ENCODE data around the gene LRP8. TPM values are rescaled to one million over a fixed set of nuclear protein-coding genes. Genes with fewer than 3 reads are reported as not detected.

Gene LRP8
- total and polyA plus RNA-seq, 2 of the 13 experiments (the other 11 are each of a cell fraction or from before 2014, with no cell fraction given) = 17.3 to 17.4 TPM

- WGBS (ENCODE audit: low lambda C conversion rate) = 35% methylated on average over 2 of the region's 11 CpGs
- H3K9ac ChIP-seq (ENCODE audit: insufficient read depth, low read depth, low read length) = no peak overlapping the region
- H3K79me2 ChIP-seq (ENCODE audit: insufficient read depth, low read length) = no peaks in the 10 kb centered on the region
- FAIRE-seq (no peak), ATAC-seq (no peak), DNase-seq (ENCODE audit: low spot score) (no peak)
- H3K27me3 ChIP-seq (ENCODE audit: control insufficient read depth in 1 of 2, insufficient read depth in 2 of 2, low read length in 2 of 2) = peaks cover 1 to 58% of the 10 kb centered on the region in 2 experiments; a peak in 4 of 5 replicates
- no peak overlapping the region for H2AFZ ChIP-seq (ENCODE audit: low read length)
- H3K9me3 ChIP-seq (ENCODE audit: low read length) = no peaks in the 10 kb centered on the region
- no peak overlapping the region for H3K4me2 ChIP-seq (ENCODE audit: low read depth, low read length)
- CTCF ChIA-PET (ENCODE audit: low intra/inter-chr PET ratio, low total read pairs) = no interaction called here
- H3K27ac ChIP-seq (ENCODE audit: extremely low read length, insufficient read depth, low read length) = no peak overlapping the region
- TF ChIP-seq MLX (CRISPR knock-in tag; IDR thresholded peaks at IDR 0.05) = no peak
- no peak for TF ChIP-seq ZKSCAN8 (CRISPR knock-in tag; IDR thresholded peaks at IDR 0.05; ENCODE audit: borderline replicate concordance)
- TF ChIP-seq NR3C1 (CRISPR knock-in tag; IDR thresholded peaks at IDR 0.05) = no peak
- no peak for TF ChIP-seq E2F1 (CRISPR knock-in tag; IDR thresholded peaks at IDR 0.05)
- TF ChIP-seq NFKB2 (CRISPR knock-in tag; IDR thresholded peaks at IDR 0.05; ENCODE audit: borderline replicate concordance) = no peak
- TF ChIP-seq ZNF619 (CRISPR knock-in tag; IDR thresholded peaks at IDR 0.05) = no peak
- TF ChIP-seq PATZ1 (CRISPR knock-in tag; IDR thresholded peaks at IDR 0.05) = no peak
- H4K20me1 ChIP-seq (ENCODE audit: insufficient read depth, low read length) = no peaks in the 10 kb centered on the region
- no peaks in the 10 kb centered on the region for H3K36me3 ChIP-seq (replicated peaks in 1 of 2; ENCODE audit: control insufficient read depth in 1 of 2, insufficient read depth in 2 of 2, low read length in 2 of 2)
- intact Hi-C loops (cut with micrococcal nuclease; ENCODE audit: unreplicated experiment) = no loop called here
- no TSS peak for BruUV-seq (replicated peaks)
- peaks cover 8% of the 10 kb centered on the region for H3K4me1 ChIP-seq (ENCODE audit: insufficient read depth, low read length)
- POLR2A ChIA-PET = no interaction called here
- in situ Hi-C loops (cut with HindIII; ENCODE audit: extremely low pct_ligation_motif_present, low pct_unique_long_range_greater_than_20kb) = no loop called here
- no peak overlapping the region for H3K4me3 ChIP-seq (replicated peaks in 1 of 3; ENCODE audit: insufficient read depth in 1 of 3, low read depth in 2 of 3, low read length in 3 of 3)
Observed at GRCh38 chr1:53369034-53369750, 41.3 kb upstream of the LRP8 start.
